HG02588 (cell line): ENCODE data around the gene SETMAR.

Experiments
- ATAC-seq: cut with Tn5 transposase; IDR thresholded peaks from one replicate; pipeline ENCODE4 v1.9.1; 2021; ENCODE audit warnings: mild to moderate bottlenecking, moderate library complexity; ENCODE audit not compliant: unreplicated experiment

The SETMAR gene

GRCh38 chr3:4351164-4351855, 48.1 kb downstream of the SETMAR start:
- ATAC-seq, result peak; percentile 30

DNA sequence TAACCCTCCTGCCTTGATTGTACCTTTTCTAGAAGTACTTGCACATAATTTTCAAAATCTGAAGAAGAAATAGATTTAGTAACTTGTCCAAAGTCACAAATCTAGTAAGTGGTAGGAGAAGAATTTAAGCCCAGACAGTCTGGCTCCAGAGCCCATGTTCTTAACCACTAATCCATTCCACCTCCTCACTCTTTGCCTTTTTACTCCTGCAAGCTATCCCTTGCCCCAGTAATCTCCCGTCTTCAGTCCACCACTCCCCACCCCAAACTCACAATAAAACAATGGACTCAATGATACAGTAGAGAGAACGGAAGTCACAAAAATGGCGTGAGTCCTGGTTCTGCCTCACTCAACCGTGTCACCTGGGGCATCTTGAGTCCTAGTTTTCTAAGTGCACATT, 48.7 kb downstream of the SETMAR start:
- ATAC-seq, result no peak

- no peak for ATAC-seq
These were observed 52.4 kb downstream of the SETMAR start for GRCh38 chr3:4355401-4356219.

GRCh38 chr3:4356220-4356540, 53.0 kb downstream of the SETMAR start:
- ATAC-seq, result no peak

DNA sequence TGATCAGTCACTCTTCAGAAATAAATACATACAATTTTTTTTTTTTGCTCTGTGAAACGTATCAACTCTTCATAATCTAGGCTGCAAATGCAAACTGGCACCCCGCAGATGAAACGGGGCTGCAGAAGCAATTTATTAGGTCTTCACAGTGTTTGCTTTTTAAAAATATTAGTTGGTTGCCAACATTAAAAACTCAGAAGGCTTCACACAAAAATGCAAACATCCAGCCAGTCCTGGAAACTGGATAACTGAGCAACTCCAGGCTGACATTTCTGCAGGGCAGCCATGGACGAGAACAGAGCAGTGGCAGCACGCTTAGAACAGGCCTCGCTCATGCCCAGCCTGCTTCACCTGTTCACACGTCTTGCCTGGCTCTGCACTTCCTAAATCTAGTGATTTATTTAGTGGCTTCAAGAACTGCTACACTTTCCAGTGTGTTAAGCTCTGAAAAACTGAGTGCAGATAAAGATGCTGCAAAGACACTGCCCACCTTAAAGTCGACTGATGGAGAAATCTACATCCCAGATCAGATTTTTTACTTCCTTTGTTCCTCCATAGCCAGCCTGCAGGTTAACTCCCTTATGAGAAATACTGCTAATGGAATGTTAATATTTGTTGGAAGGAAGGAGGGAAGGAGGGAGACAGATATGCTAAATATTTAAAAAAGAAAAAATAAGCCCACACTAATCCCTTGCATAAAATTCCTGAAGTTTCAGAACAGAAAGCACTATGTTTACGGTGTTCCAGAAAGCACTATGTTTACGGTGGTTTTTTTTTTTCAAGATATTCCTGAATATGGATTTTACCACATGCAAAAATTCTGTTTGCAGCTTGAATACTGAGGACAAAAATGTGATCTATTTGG, 53.6 kb downstream of the SETMAR start:
- no peak for ATAC-seq

DNA sequence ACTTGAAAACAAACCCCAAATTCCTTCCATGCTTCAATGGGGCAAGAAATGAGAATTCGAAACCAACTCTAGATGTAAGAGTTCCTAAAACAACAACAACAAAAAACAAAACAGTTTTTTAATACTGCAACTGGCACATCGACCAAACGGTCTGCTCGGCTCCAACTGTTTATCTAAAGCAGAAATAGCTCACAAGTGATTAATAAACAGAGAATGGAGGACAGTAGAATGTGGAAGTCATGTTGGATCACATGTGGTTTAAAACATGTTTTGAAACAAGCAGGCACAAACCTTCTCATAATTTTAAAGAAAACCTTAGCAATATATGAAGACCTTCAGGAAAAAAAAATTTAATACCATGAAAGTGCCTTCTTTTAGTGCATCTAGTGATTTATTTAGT, 55.1 kb downstream of the SETMAR start:
- ATAC-seq, result no peak

DNA sequence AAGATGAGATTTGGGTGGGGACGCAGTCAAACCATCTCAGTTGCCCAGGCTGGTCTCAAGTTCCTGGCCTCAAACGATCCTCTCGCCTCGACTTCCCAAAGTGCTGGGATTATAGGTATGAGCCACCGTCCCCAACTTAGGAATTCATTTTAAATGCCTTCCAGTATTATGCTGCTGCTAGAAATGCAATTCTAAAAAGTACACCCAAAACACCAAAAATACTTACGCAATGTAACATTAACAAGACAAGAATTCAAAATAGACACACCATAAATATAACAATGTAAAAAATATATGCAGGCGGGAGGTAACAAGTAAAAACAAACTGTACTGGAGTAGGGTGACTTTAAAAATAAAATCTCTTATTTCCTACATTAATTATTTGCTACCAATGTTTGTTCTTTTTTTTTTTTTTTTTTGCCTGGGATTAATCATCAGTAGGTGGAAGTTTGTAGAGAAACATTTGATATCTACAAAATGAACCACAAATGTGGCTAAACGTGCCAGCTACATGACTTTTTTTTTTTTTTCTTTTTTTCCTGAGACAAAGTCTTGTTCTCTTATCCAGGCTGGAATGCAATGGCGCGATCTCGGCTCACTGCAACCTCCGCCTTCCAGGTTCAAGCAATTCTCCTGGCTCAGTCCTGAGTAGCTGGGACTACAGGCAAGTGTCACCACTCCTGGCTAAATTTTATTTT, 56.8 kb downstream of the SETMAR start:
- ATAC-seq, result no peak

GRCh38 chr3:4360817-4361216, 57.6 kb downstream of the SETMAR start:
- ATAC-seq, result no peak

DNA sequence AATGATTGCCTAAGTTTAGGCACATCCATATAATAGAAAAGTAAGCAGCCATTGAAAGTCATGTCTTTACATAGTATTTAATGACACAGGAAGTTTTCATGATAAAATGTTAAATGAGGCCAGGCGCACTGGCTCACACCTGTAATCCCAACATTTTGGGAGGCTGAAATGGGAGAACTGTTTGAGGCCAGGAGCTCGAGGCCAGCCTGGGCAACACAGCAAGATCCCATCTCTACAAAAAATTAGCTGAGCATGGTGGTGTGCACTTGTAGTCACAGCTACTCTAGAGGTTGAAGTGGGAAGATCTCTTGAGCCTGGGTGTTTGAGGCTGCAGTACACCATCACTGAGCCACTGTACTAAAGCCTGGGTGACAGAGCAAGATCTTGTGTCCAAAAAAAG, 59.4 kb downstream of the SETMAR start:
- no peak for ATAC-seq
